RWPE2 (cell line): ENCODE data around the gene MPIG6B.
"Not testable (repeated sequence)": the region's sequence is repeated elsewhere in the genome, so short reads cannot be mapped to it uniquely, and the experiment has no call there.

Experiments
- ATAC-seq: fragments of 200-7000 bp; cut with Tn5 transposase; 3 replicates; pipeline ENCODE4 v1.9.1; 2021; ENCODE audit warnings: low read depth
- DNase-seq: peaks from one replicate; pipeline ENCODE4 v3.0.0-alpha.2; 2020; ENCODE audit warnings: low spot score
- H3K27ac ChIP-seq: fragments of 450-650 bp; 2 replicates; pipeline ENCODE4 v1.5.1; 2017; ENCODE audit warnings: mild to moderate bottlenecking; ENCODE audit not compliant: poor library complexity, severe bottlenecking
- H3K27me3 ChIP-seq: fragments of 250-450 bp; sonication (Bioruptor Pico); 2 replicates; pipeline ENCODE4 v1.5.1; 2021; ENCODE audit warnings: mild to moderate bottlenecking, moderate library complexity; ENCODE audit not compliant: insufficient read depth, poor library complexity, severe bottlenecking
- H3K36me3 ChIP-seq: fragments of 250-450 bp; sonication (Bioruptor Pico); 2 replicates; pipeline ENCODE4 v1.5.1; 2020; ENCODE audit warnings: low read depth, mild to moderate bottlenecking, moderate library complexity
- H3K4me1 ChIP-seq: fragments of 250-450 bp; sonication (Bioruptor Pico); 2 replicates; pipeline ENCODE4 v1.5.1; 2021; ENCODE audit warnings: mild to moderate bottlenecking, moderate library complexity; ENCODE audit not compliant: insufficient read depth, poor library complexity, severe bottlenecking
- H3K4me3 ChIP-seq: fragments of 250-450 bp; sonication (Bioruptor Pico); 2 replicates; pipeline ENCODE4 v1.5.1; 2021; ENCODE audit warnings: mild to moderate bottlenecking, moderate library complexity; ENCODE audit not compliant: severe bottlenecking
- H3K9me3 ChIP-seq: fragments of 250-450 bp; sonication (Bioruptor Pico); 2 replicates; pipeline ENCODE4 v1.5.1; 2021; ENCODE audit warnings: mild to moderate bottlenecking, moderate library complexity; ENCODE audit not compliant: severe bottlenecking
- TF ChIP-seq, protein P1 (sequence below): fragments of 450-650 bp; IDR thresholded peaks from one replicate; pipeline ENCODE4 v1.5.1; 2017; ENCODE audit warnings: mild to moderate bottlenecking, moderate library complexity; ENCODE audit not compliant: poor library complexity, severe bottlenecking

MPIG6B gene

DNA sequence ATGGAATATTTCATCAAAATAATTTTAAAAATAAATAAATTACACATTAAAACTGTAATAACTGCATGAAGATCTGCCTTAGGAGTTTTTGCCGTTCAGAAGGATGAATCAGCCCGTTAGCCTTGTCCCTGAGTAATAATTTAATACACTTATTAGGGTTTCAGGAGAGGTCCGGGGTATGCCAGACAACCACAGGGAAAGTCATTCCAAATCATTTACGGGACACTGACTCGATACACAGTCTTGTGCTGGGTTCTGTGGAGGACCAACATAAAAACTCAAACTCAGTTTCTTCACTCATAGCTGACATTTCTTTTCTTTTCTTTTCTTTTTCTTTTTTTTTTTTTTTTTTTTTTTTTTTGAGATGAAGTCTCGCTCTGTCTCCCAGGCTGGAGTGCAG lies 17.2 kb upstream of the MPIG6B start:
- no peaks in the 10 kb centered on the region for H3K9me3 ChIP-seq

DNA sequence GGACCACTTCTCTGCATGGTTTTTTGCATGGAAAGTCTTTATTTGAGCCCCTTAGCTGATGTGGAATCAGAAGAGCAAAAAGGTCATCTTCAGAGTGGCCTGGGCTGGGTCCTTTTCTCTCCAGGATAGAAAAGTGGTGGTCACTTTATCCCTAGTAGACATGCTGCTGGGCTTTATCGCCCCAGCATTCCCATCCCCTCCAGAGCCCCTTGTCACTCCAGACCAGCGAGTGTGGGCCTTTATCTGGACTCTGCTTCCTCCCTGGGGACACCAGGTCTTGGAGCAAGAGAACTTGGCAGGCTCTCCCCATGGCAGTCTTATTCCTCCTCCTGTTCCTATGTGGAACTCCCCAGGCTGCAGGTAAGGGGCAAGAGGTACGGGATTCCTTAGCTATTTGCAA lies 16.6 kb upstream of the MPIG6B start, which contains the start of gene LY6G6F:
LY6G6F (plus strand) TSS at position 268 of the 400 bp plus-strand sequence; CDS start at position 309, 41 bp downstream.
- H3K27me3 ChIP-seq: no peaks in the 10 kb centered on the region
- no peaks in the 10 kb centered on the region for H3K9me3 ChIP-seq
- no peaks in the 10 kb centered on the region; the same call in 1 of the 2 replicates for H3K36me3 ChIP-seq
- no peak within 1 kb of the TSS for H3K27ac ChIP-seq
- H3K4me3 ChIP-seq: no peak within 1 kb of the TSS
- TF ChIP-seq, protein P1, sequence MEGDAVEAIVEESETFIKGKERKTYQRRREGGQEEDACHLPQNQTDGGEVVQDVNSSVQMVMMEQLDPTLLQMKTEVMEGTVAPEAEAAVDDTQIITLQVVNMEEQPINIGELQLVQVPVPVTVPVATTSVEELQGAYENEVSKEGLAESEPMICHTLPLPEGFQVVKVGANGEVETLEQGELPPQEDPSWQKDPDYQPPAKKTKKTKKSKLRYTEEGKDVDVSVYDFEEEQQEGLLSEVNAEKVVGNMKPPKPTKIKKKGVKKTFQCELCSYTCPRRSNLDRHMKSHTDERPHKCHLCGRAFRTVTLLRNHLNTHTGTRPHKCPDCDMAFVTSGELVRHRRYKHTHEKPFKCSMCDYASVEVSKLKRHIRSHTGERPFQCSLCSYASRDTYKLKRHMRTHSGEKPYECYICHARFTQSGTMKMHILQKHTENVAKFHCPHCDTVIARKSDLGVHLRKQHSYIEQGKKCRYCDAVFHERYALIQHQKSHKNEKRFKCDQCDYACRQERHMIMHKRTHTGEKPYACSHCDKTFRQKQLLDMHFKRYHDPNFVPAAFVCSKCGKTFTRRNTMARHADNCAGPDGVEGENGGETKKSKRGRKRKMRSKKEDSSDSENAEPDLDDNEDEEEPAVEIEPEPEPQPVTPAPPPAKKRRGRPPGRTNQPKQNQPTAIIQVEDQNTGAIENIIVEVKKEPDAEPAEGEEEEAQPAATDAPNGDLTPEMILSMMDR: no peak
- DNase-seq: no peak
- no peak for ATAC-seq
- H3K4me1 ChIP-seq: peaks cover 5% of the 10 kb centered on the region

More for the DNA sequence above, 17.2 kb upstream of the MPIG6B start:
- Histone ChIP-seq H3K27me3 (no peaks in the 10 kb centered on the region), H3K27ac (no peak overlapping the region), H3K36me3 (no peaks in the 10 kb centered on the region; the same call in 1 of the 2 replicates), H3K4me3 (no peak overlapping the region), H3K4me1 (no peaks in the 10 kb centered on the region)
- no peak for DNase-seq
- TF ChIP-seq, protein P1: no peak
- no peak for ATAC-seq

DNA sequence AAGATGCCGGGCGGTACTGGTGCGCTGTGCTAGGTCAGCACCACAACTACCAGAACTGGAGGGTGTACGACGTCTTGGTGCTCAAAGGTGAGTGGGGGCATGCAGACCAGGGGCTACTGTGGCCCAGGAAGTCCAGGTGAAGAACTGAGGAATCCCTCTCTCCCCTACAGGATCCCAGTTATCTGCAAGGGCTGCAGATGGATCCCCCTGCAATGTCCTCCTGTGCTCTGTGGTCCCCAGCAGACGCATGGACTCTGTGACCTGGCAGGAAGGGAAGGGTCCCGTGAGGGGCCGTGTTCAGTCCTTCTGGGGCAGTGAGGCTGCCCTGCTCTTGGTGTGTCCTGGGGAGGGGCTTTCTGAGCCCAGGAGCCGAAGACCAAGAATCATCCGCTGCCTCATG lies 15.5 kb upstream of the MPIG6B start:
- ATAC-seq: no peak
- peaks cover 5% of the 10 kb centered on the region for H3K4me1 ChIP-seq

DNA sequence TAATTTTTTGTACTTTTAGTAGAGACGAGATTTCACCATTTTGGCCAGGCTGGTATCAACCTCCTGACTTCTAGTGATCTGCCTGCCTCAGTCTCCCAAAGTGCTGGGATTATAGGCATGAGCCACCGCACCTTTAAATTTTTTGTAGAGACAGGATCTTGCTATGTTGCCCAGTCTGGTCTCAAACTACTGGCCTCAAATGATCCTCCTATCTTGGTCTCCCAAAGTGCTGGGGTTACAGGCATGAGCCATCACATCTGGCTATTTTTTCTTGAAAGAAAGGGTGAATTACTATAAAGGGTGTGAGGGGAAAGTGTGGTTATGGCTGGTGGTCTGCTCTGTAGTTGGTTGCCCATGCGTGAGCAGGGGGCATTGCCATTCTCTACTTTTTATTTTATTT lies 14.9 kb upstream of the MPIG6B start:
- Histone ChIP-seq H3K4me3 (no peak overlapping the region), H3K36me3 (no peaks in the 10 kb centered on the region), H3K27ac (no peak overlapping the region), H3K9me3 (no peaks in the 10 kb centered on the region), H3K27me3 (no peaks in the 10 kb centered on the region), H3K4me1 (peaks cover 5% of the 10 kb centered on the region)
- DNase-seq: no peak
- TF ChIP-seq, protein P1: no peak
- no peak for ATAC-seq

More for the DNA sequence above, 15.5 kb upstream of the MPIG6B start:
- Histone ChIP-seq H3K36me3 (no peaks in the 10 kb centered on the region), H3K27me3 (no peaks in the 10 kb centered on the region), H3K4me3 (no peak overlapping the region), H3K27ac (no peak overlapping the region), H3K9me3 (no peaks in the 10 kb centered on the region)
- TF ChIP-seq, protein P1: no peak
- no peak for DNase-seq

DNA sequence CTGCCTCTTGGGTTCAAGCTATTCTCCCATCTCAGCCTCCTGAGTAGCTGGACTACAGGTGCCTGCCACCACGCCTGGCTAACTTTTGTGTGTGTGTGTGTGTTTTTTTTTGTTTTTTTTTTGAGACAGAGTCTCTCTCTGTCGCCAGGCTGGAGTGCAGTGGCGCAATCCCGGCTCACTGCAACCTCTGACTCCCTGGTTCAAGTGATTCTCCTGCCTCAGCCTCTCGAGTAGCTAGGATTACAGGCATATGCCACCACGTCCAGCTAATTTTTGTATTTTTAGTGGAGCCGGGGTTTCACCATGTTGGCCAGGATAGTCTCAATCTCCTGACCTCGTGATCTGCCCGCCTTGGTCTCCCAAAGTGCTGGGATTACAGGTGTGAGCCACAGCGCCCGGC lies 14.0 kb upstream of the MPIG6B start:
- not testable (repeated sequence) for ATAC-seq, H3K27me3 ChIP-seq

More for the DNA sequence above, 14.0 kb upstream of the MPIG6B start:
- H3K9me3 ChIP-seq, H3K36me3 ChIP-seq, H3K4me3 ChIP-seq, H3K27ac ChIP-seq, H3K4me1 ChIP-seq, DNase-seq: not testable (repeated sequence)
